ENCODE data around the gene ARF6.
A peak's percentile ranks its signal among the peaks of the same experiment; 100 is the strongest.
"Not testable (repeated sequence)": the region's sequence is repeated elsewhere in the genome, so short reads cannot be mapped to it uniquely, and the experiment has no call there.

ARF6 gene

GRCh38 chr14:49879646-49880204, 13.2 kb upstream of the ARF6 start:
- DNase-seq = peak; percentile 50

- DNase-seq = no peak
These were observed 12.4 kb upstream of the ARF6 start for GRCh38 chr14:49880267-49881064.

GRCh38 chr14:49881350-49882001, 11.4 kb upstream of the ARF6 start:
- no peak for DNase-seq

GRCh38 chr14:49882826-49883694, 9.8 kb upstream of the ARF6 start:
- DNase-seq = no peak

- DNase-seq = no peak
These were observed 6.4 kb upstream of the ARF6 start for GRCh38 chr14:49886523-49886922.

GRCh38 chr14:49888293-49888692, 4.6 kb upstream of the ARF6 start:
- no peak for DNase-seq

- peak; percentile 79 for DNase-seq
These were observed 614 bp upstream of the ARF6 start for GRCh38 chr14:49892301-49892635.

GRCh38 chr14:49893309-49894213, 679 bp downstream of the ARF6 start:
- no peak for DNase-seq

GRCh38 chr14:49894214-49895107, 1.6 kb downstream of the ARF6 start:
- DNase-seq = not testable (repeated sequence)

- DNase-seq = no peak
These were observed 2.6 kb downstream of the ARF6 start for GRCh38 chr14:49895480-49895879.

- not testable (repeated sequence) for DNase-seq
These were observed 3.4 kb downstream of the ARF6 start for GRCh38 chr14:49896272-49896671.

- DNase-seq = no peak
These were observed 4.1 kb downstream of the ARF6 start for GRCh38 chr14:49896966-49897365.

- DNase-seq = no peak
These were observed 4.5 kb downstream of the ARF6 start for GRCh38 chr14:49897414-49897813.

GRCh38 chr14:49897965-49898364, 5.1 kb downstream of the ARF6 start:
- DNase-seq = no peak

- no peak for DNase-seq
These were observed 5.6 kb downstream of the ARF6 start for GRCh38 chr14:49898485-49898884.

- no peak for DNase-seq
These were observed 8.1 kb downstream of the ARF6 start for GRCh38 chr14:49900973-49901372.

GRCh38 chr14:49902679-49903246, 9.9 kb downstream of the ARF6 start:
- not testable (repeated sequence) for DNase-seq

- no peak for DNase-seq
These were observed 11.4 kb downstream of the ARF6 start for GRCh38 chr14:49904270-49904669.

- DNase-seq = no peak
These were observed 13.1 kb downstream of the ARF6 start for GRCh38 chr14:49905989-49906388.

- DNase-seq = no peak
These were observed 14.3 kb downstream of the ARF6 start for GRCh38 chr14:49907186-49907585.

GRCh38 chr14:49908433-49908782, 15.5 kb downstream of the ARF6 start:
- no peak for DNase-seq
